Astrocyte (in vitro differentiated cells and primary cell): ENCODE data around the gene GRK5. TPM values are rescaled to one million over a fixed set of nuclear protein-coding genes. Genes with fewer than 3 reads are reported as not detected.
A peak's percentile ranks its signal among the peaks of the same experiment; 100 is the strongest.

ENCODE experiments used
- DNase-seq: peaks from one replicate; pipeline ENCODE4 v3.0.0-alpha.2; 2010; ENCODE audit warnings: low read depth
- FAIRE-seq: peaks from 2 replicates; lab custom pipeline; 2011; peaks lifted over from hg19 to GRCh38; lab: Jason Lieb, UNC
- H2AFZ ChIP-seq: 2 replicates; pipeline ENCODE4 v1.6.0; 2012; ENCODE audit warnings: low read depth, low read length, inconsistent platforms
- H3K27ac ChIP-seq: 2 replicates; pipeline ENCODE4 v1.5.1; 2011; ENCODE audit warnings: low read depth, low read length, inconsistent platforms
- H3K27me3 ChIP-seq: 2 replicates; pipeline ENCODE4 v1.6.0; 2011; ENCODE audit warnings: low read length, inconsistent platforms; ENCODE audit not compliant: insufficient read depth
- H3K36me3 ChIP-seq: 2 replicates; pipeline ENCODE4 v1.5.1; 2011; ENCODE audit warnings: low read length, inconsistent platforms; ENCODE audit not compliant: insufficient read depth
- H3K4me1 ChIP-seq: 2 replicates; pipeline ENCODE4 v1.5.1; 2011; ENCODE audit warnings: low read length, inconsistent platforms; ENCODE audit not compliant: insufficient read depth
- H3K4me2 ChIP-seq: 2 replicates; pipeline ENCODE4 v1.6.0; 2012; ENCODE audit warnings: low read length, inconsistent platforms
- H3K4me3 ChIP-seq: 2 replicates; pipeline ENCODE4 v1.5.1; 2011; ENCODE audit warnings: low read depth, mild to moderate bottlenecking, low read length, inconsistent platforms; ENCODE audit not compliant: insufficient read depth
- H3K79me2 ChIP-seq: 2 replicates; pipeline ENCODE4 v1.6.0; 2012; ENCODE audit warnings: mild to moderate bottlenecking, low read length, inconsistent platforms; ENCODE audit not compliant: insufficient read depth
- H3K9ac ChIP-seq: 2 replicates; pipeline ENCODE4 v1.6.0; 2012; ENCODE audit warnings: mild to moderate bottlenecking, low read length, inconsistent platforms
- H3K9me3 ChIP-seq: 2 replicates; pipeline ENCODE4 v1.5.1; 2012; ENCODE audit warnings: low read depth, mild to moderate bottlenecking, low read length, inconsistent platforms; ENCODE audit not compliant: insufficient read depth
- H4K20me1 ChIP-seq: 2 replicates; pipeline ENCODE4 v1.6.0; 2012; ENCODE audit warnings: low read length, inconsistent platforms; ENCODE audit not compliant: insufficient read depth
- H3K27ac Mint-ChIP-seq: one replicate; pipeline ENCODE4 v1.8.0; 2021; ENCODE audit warnings: mild to moderate bottlenecking, mixed read lengths; ENCODE audit not compliant: unreplicated experiment
- H3K27me3 Mint-ChIP-seq: one replicate; pipeline ENCODE4 v1.8.0; 2021; ENCODE audit warnings: low read depth, mixed read lengths; ENCODE audit not compliant: unreplicated experiment
- H3K36me3 Mint-ChIP-seq: one replicate; pipeline ENCODE4 v1.8.0; 2021; ENCODE audit warnings: low read depth, mixed read lengths; ENCODE audit not compliant: unreplicated experiment
- H3K4me1 Mint-ChIP-seq: one replicate; pipeline ENCODE4 v1.8.0; 2021; ENCODE audit warnings: low read depth, mixed read lengths; ENCODE audit not compliant: unreplicated experiment
- H3K4me3 Mint-ChIP-seq: one replicate; pipeline ENCODE4 v1.8.0; 2021; ENCODE audit warnings: mild to moderate bottlenecking, moderate library complexity, mixed read lengths; ENCODE audit not compliant: unreplicated experiment
- H3K9me3 Mint-ChIP-seq: one replicate; pipeline ENCODE4 v1.8.0; 2021; ENCODE audit warnings: mild to moderate bottlenecking, mixed read lengths; ENCODE audit not compliant: unreplicated experiment
- EZH2 ChIP-seq: IDR thresholded peaks from 2 replicates; pipeline ENCODE4 v1.6.1; 2012; ENCODE audit warnings: mild to moderate bottlenecking, low read length, inconsistent platforms; ENCODE audit not compliant: insufficient read depth
- total RNA-seq: library from RNA; stranded (reverse); gene quantifications from 2 replicates; pipeline ENCODE4 v1.2.1, GENCODE V29; 2021
- TF ChIP-seq, protein P1 (sequence below): IDR thresholded peaks from 2 replicates; pipeline ENCODE4 v1.5.1; 2011; ENCODE audit warnings: low read depth, mild to moderate bottlenecking, inconsistent platforms, low read length, moderate library complexity; ENCODE audit not compliant: insufficient read depth

Gene GRK5
- total RNA-seq, 1 donor from 2014 or later = 8.5 TPM

DNA sequence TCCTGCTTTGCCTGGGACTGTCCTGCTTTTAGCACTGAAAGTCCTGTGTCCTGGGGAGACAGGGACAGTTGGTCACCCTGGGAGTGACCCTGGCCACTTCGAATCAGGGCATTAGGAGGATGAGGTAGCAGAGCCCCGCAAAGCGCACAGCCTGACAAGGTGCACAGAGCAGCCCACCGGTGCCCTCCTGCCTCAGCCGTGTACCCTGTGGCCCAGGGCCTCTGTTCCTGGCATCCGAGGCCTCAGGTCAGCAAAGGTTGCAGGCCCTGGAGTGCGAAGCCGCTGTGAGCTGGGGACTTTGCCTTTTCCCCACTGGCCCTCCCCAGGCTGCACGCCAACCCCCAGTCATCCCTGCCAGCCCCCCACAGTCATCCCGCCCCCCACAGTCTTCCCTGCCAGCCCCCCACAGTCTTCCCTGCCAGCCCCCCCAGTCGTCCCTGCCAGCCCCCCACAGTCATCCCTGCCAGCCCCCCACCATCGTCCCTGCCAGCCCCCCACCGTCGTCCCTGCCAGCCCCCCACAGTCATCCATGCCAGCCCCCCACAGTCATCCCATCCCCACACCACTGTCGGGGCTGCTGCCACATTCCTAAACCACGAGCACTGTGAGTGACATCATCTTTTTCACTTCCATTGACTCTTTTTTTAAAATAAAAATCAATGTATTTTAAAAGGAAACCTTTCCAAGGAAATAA is 243.4 kb downstream of the GRK5 start:
- H3K36me3 ChIP-seq = no peaks in the 10 kb centered on the region
- no peaks in the 10 kb centered on the region for H3K79me2 ChIP-seq
- H3K27ac ChIP-seq = no peak overlapping the region
- H3K9me3 ChIP-seq = no peaks in the 10 kb centered on the region
- H3K9me3 Mint-ChIP-seq = no peaks in the 10 kb centered on the region
- H3K4me2 ChIP-seq = peak overlapping the region; percentile 60
- H3K4me3 ChIP-seq = no peak overlapping the region
- H3K27ac Mint-ChIP-seq = no peak overlapping the region
- H3K27me3 ChIP-seq = no peaks in the 10 kb centered on the region
- peaks cover 15% of the 10 kb centered on the region for H4K20me1 ChIP-seq
- peaks cover 24% of the 10 kb centered on the region for H3K27me3 Mint-ChIP-seq
- no peak overlapping the region for H3K4me3 Mint-ChIP-seq
- peaks cover 12% of the 10 kb centered on the region for H3K4me1 ChIP-seq
- H3K4me1 Mint-ChIP-seq = peaks cover 4% of the 10 kb centered on the region
- H3K36me3 Mint-ChIP-seq = peaks cover 9% of the 10 kb centered on the region
- DNase-seq (no peak), FAIRE-seq (no peak)
- H3K9ac ChIP-seq = no peak overlapping the region
- H2AFZ ChIP-seq = no peak overlapping the region
- TF ChIP-seq, protein P1, sequence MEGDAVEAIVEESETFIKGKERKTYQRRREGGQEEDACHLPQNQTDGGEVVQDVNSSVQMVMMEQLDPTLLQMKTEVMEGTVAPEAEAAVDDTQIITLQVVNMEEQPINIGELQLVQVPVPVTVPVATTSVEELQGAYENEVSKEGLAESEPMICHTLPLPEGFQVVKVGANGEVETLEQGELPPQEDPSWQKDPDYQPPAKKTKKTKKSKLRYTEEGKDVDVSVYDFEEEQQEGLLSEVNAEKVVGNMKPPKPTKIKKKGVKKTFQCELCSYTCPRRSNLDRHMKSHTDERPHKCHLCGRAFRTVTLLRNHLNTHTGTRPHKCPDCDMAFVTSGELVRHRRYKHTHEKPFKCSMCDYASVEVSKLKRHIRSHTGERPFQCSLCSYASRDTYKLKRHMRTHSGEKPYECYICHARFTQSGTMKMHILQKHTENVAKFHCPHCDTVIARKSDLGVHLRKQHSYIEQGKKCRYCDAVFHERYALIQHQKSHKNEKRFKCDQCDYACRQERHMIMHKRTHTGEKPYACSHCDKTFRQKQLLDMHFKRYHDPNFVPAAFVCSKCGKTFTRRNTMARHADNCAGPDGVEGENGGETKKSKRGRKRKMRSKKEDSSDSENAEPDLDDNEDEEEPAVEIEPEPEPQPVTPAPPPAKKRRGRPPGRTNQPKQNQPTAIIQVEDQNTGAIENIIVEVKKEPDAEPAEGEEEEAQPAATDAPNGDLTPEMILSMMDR = no peak
- TF ChIP-seq EZH2 = no peak

DNA sequence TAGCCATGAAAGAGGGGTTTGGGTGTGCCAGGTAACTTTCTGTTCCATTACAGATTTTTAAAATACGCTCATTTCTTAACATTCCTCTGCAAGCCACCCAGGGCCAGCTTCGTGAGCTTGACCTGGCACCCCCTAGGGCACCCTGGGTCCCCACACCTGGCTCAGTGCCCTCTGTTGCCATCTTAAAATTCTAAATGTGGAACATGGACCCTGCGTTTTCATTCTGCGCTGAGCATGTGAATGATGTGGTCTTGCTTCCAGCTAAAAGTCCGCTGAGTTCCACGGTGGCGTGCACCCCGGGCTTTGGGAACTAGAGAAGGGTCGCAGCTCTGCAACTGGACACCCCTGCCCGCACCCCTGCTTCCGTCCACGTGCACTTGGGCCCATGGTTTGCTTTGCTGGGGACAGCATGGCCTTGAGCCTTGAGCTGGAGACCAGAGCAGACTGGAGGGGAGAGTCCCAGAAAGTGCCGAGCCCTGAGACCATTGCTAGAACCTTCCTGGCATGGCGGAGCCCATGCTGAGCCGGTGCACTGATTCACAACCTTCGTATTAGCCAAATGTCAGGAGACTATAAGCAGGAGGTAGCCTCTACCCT is 244.0 kb downstream of the GRK5 start:
- Histone ChIP-seq H3K4me1 (peaks cover 12% of the 10 kb centered on the region), H3K9ac (no peak overlapping the region), H3K36me3 (no peaks in the 10 kb centered on the region), H3K9me3 (no peaks in the 10 kb centered on the region), H2AFZ (no peak overlapping the region), H3K4me2 (no peak overlapping the region), H3K79me2 (no peaks in the 10 kb centered on the region), H3K4me3 (no peak overlapping the region), H3K27ac (no peak overlapping the region), H4K20me1 (peaks cover 13% of the 10 kb centered on the region), H3K27me3 (no peaks in the 10 kb centered on the region)
- DNase-seq (no peak), FAIRE-seq (no peak)
- Mint-ChIP-seq H3K9me3 (no peaks in the 10 kb centered on the region), H3K4me1 (peaks cover 4% of the 10 kb centered on the region), H3K27ac (no peak overlapping the region), H3K27me3 (peaks cover 20% of the 10 kb centered on the region), H3K36me3 (peaks cover 10% of the 10 kb centered on the region), H3K4me3 (no peak overlapping the region)
- TF ChIP-seq, protein P1 = no peak
- TF ChIP-seq EZH2 = no peak

DNA sequence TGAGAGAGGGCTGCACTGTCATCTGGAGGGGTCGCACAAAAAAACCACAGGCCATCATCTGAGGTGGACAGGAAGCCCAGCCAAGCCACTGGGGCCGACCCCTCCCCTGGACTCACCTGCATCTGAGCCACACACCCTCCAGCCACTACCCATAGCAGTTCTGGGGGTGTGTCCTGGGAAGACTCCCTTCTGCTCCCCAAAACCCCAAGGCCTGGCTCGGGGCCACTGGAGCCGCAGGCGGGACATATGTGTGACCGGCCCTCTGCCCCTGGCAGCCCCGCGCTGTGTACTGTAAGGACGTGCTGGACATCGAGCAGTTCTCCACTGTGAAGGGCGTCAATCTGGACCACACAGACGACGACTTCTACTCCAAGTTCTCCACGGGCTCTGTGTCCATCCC is 245.0 kb downstream of the GRK5 start:
- no peak overlapping the region for H3K9ac ChIP-seq
- Mint-ChIP-seq H3K27ac (no peak overlapping the region), H3K36me3 (peaks cover 10% of the 10 kb centered on the region), H3K9me3 (no peaks in the 10 kb centered on the region), H3K4me1 (peaks cover 4% of the 10 kb centered on the region), H3K4me3 (no peak overlapping the region), H3K27me3 (peaks cover 16% of the 10 kb centered on the region)
- peaks cover 13% of the 10 kb centered on the region for H4K20me1 ChIP-seq
- no peaks in the 10 kb centered on the region for H3K27me3 ChIP-seq
- H3K4me2 ChIP-seq = no peak overlapping the region
- no peaks in the 10 kb centered on the region for H3K9me3 ChIP-seq
- peaks cover 12% of the 10 kb centered on the region for H3K4me1 ChIP-seq
- H3K4me3 ChIP-seq = no peak overlapping the region
- H2AFZ ChIP-seq = no peak overlapping the region
- no peaks in the 10 kb centered on the region for H3K36me3 ChIP-seq
- TF ChIP-seq, protein P1 = no peak
- no peak for FAIRE-seq
- H3K79me2 ChIP-seq = no peaks in the 10 kb centered on the region
- no peak overlapping the region for H3K27ac ChIP-seq
- DNase-seq = no peak
